ENCODE measurements around the gene IPO4.

IPO4 gene

GRCh38 chr14:24234095-24235005 lies 45.7 kb upstream of the IPO4 start:
- peak overlapping the region; percentile 92 for H3K4me3 ChIP-seq (replicated peaks; ENCODE audit: low read depth, low read length)
- no peak for TF ChIP-seq CTCF (IDR thresholded peaks at IDR 0.05; ENCODE audit: low read depth, low read length, missing control alignments)
- DNase-seq (ENCODE audit: extremely low read depth, low read depth): no peak

DNA sequence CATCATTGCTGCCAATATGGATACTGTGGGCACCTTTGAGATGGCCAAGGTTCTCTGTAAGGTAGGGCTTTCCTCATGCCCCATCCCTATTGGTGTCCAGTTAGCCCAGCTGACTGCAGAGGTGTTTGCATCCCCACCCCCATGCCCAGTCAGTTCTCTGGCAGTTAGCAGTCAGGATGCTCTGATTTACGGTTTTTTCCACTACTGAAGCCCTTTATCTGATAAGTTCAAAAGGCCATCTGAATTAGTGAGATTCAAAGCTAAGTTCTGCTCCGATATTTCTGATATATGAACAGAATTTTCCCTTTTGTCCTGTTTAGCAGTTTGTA lies 44.9 kb upstream of the IPO4 start:
- TF ChIP-seq CTCF (IDR thresholded peaks at IDR 0.05; ENCODE audit: low read depth, low read length, missing control alignments): no peak
- no peak for DNase-seq (ENCODE audit: extremely low read depth, low read depth)
- peak overlapping the region; percentile 92 for H3K4me3 ChIP-seq (replicated peaks; ENCODE audit: low read depth, low read length)

- H3K4me3 ChIP-seq (replicated peaks; ENCODE audit: low read depth, low read length): peak within 1 kb of the TSS; percentile 92
- TF ChIP-seq CTCF (IDR thresholded peaks at IDR 0.05; ENCODE audit: low read depth, low read length, missing control alignments): no peak
- DNase-seq (ENCODE audit: extremely low read depth, low read depth): no peak
Observed at GRCh38 chr14:24232645-24233537, 44.3 kb upstream of the IPO4 start, which contains the start of gene GMPR2. Gene GMPR2, plus strand, starts transcription at chr14:24232929. Its CDS starts 325 bp downstream, at chr14:24233254.

DNA sequence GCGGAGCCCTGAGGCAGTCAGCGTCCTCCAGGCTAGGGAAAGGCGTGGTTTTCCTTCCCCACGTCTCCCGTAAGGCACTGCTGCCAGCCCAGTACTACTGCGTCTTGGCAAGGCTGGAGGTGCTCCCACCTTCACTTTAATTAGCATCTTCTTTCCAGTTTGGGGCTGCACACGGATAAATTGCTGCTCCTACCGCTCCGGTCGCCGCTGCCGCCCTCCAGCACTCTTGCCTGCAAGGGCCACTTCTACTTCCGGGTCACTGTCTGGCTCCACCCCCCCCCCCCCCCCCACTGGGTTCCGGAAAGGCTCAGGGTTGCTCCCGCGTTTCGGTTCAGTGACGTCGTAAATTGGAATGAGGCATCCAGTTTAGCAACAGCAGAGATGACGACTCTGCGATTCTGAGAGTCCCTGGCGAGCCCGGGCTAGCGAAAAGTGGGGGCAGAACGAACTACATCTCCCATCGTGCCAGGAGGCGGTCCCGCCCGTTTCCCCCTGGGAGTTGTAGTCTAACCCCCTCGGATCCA lies 43.6 kb upstream of the IPO4 start, which contains the start of gene NEDD8:
TSS of gene NEDD8 (minus strand) at position 247 of the 524 bp plus-strand sequence. CDS start at position 147, 100 bp downstream.
- peak; percentile 86 for DNase-seq (ENCODE audit: extremely low read depth, low read depth)
- TF ChIP-seq CTCF (IDR thresholded peaks at IDR 0.05; ENCODE audit: low read depth, low read length, missing control alignments): no peak
- peak within 1 kb of the TSS; percentile 92 for H3K4me3 ChIP-seq (replicated peaks; ENCODE audit: low read depth, low read length)

DNA sequence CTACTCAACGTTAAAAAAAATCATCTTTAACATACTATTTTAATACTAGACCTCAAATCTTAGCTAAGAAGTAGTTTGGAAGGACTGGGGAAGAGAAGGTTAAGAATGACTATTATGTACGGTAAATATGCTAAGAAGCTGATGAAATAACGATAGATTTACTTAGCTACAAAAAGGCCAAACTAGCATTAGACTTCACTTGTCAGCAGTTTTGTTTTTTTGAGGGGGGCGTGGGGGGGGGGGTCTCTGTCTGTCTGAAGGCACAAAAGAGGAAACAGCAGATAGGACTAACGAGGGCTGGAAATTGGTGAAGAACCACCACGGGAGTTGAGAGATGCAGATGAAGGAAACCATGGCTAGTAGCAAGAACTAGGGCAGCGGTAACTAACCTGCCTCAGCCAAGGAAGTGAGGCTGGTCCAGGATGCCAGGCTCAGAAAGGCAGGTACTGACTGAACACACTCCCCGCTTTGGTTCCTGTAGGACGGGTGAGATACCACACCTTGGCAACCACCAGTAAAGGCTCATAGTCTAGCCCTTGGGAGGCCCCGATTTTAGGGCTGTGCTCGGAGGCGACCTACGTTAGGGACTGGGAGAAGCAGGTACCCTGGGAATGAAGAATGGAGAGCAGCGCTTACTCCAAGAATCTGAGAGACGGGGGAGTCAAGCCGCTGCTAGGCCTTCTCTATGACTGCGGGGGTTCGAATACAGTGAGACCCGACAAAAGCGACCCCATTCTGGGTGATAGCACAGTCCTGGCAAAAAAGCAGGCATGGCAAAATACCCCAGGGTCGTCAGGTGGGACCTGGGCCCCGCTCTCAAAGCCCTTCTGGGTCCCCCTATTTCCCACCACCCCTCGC lies 42.9 kb upstream of the IPO4 start:
- no peak for TF ChIP-seq CTCF (IDR thresholded peaks at IDR 0.05; ENCODE audit: low read depth, low read length, missing control alignments)
- H3K4me3 ChIP-seq (replicated peaks; ENCODE audit: low read depth, low read length): peak overlapping the region; percentile 92
- DNase-seq (ENCODE audit: extremely low read depth, low read depth): no peak

GRCh38 chr14:24228902-24229301 lies 40.3 kb upstream of the IPO4 start:
- no peak for TF ChIP-seq CTCF (IDR thresholded peaks at IDR 0.05; ENCODE audit: low read depth, low read length, missing control alignments)
- no peak overlapping the region for H3K4me3 ChIP-seq (replicated peaks; ENCODE audit: low read depth, low read length)
- no peak for DNase-seq (ENCODE audit: extremely low read depth, low read depth)
